Stomach smooth muscle (tissue), 2 donors: ENCODE measurements around the gene MOSPD3.

Experiments
- H3K27ac ChIP-seq: one replicate; pipeline ENCODE4 v1.7.0; 2013; ENCODE audit warnings: mild to moderate bottlenecking, low read length, inconsistent platforms
- H3K27me3 ChIP-seq, 2 donors: one replicate each; pipeline ENCODE4 v1.7.0; 2013; ENCODE audit warnings: low read length in 2 of 2; ENCODE audit not compliant: insufficient read depth in 2 of 2, control insufficient read depth in 1 of 2
- H3K36me3 ChIP-seq, 2 donors: one replicate each; pipeline ENCODE4 v1.7.0; 2013; ENCODE audit warnings: low read length in 2 of 2; ENCODE audit not compliant: control insufficient read depth in 2 of 2, insufficient read depth in 2 of 2
- H3K4me1 ChIP-seq: one replicate; pipeline ENCODE4 v1.7.0; 2013; ENCODE audit warnings: low read length; ENCODE audit not compliant: control insufficient read depth, insufficient read depth
- H3K4me3 ChIP-seq, 2 donors: one replicate each; pipeline ENCODE4 v1.7.0; 2013; ENCODE audit warnings: low read length in 2 of 2
- H3K9ac ChIP-seq, 2 donors: one replicate each; pipeline ENCODE4 v1.7.0; 2013; ENCODE audit warnings: low read length in 2 of 2, mild to moderate bottlenecking in 1 of 2
- H3K9me3 ChIP-seq, 2 donors: one replicate each; pipeline ENCODE4 v1.7.0; 2013; ENCODE audit warnings: low read length in 2 of 2; ENCODE audit not compliant: control insufficient read depth in 2 of 2
- donor health status: healthy.
- donor health status: Pancreatic carcinoma.

Gene MOSPD3

GRCh38 chr7:100629117-100629716, 16.9 kb downstream of the MOSPD3 start:
- Histone ChIP-seq H3K9ac (no peak overlapping the region), H3K4me3 (no peak overlapping the region), H3K9me3 (no peaks in the 10 kb centered on the region), H3K4me1 (peaks cover 17% of the 10 kb centered on the region), H3K27me3 (peaks cover 24 to 32% of the 10 kb centered on the region in 2 donors), H3K36me3 (no peaks in the 10 kb centered on the region), H3K27ac (no peak overlapping the region)

GRCh38 chr7:100630066-100630465, 17.7 kb downstream of the MOSPD3 start:
- Histone ChIP-seq H3K27ac (no peak overlapping the region), H3K4me3 (no peak overlapping the region), H3K9me3 (no peaks in the 10 kb centered on the region), H3K9ac (no peak overlapping the region), H3K27me3 (peaks cover 28 to 32% of the 10 kb centered on the region in 2 donors), H3K4me1 (peaks cover 17% of the 10 kb centered on the region), H3K36me3 (no peaks in the 10 kb centered on the region)

GRCh38 chr7:100632951-100633717, 20.8 kb downstream of the MOSPD3 start:
- H3K9ac ChIP-seq: peak overlapping the region in 1 of 2 donors; percentile 37
- peak overlapping the region; percentile 48 to 63 for H3K4me3 ChIP-seq
- peaks cover 8% of the 10 kb centered on the region for H3K4me1 ChIP-seq
- no peaks in the 10 kb centered on the region for H3K9me3 ChIP-seq
- H3K27ac ChIP-seq: no peak overlapping the region
- no peaks in the 10 kb centered on the region for H3K36me3 ChIP-seq
- H3K27me3 ChIP-seq: peaks cover 25 to 28% of the 10 kb centered on the region in 2 donors

- Histone ChIP-seq H3K27ac (no peak overlapping the region), H3K27me3 (peaks cover 11 to 12% of the 10 kb centered on the region in 2 donors), H3K9ac (no peak overlapping the region), H3K4me3 (no peak overlapping the region), H3K4me1 (no peaks in the 10 kb centered on the region), H3K9me3 (no peaks in the 10 kb centered on the region), H3K36me3 (no peaks in the 10 kb centered on the region)
Observed at GRCh38 chr7:100639995-100640516, 27.7 kb downstream of the MOSPD3 start.

GRCh38 chr7:100640517-100641440, 28.4 kb downstream of the MOSPD3 start:
- Histone ChIP-seq H3K36me3 (no peaks in the 10 kb centered on the region), H3K27me3 (peaks cover 10 to 14% of the 10 kb centered on the region in 2 donors), H3K27ac (no peak overlapping the region), H3K9ac (no peak overlapping the region), H3K4me3 (no peak overlapping the region), H3K4me1 (no peaks in the 10 kb centered on the region), H3K9me3 (no peaks in the 10 kb centered on the region)

- Histone ChIP-seq H3K27me3 (peaks cover 13 to 18% of the 10 kb centered on the region in 2 donors), H3K36me3 (no peaks in the 10 kb centered on the region), H3K4me1 (no peaks in the 10 kb centered on the region), H3K4me3 (no peak within 1 kb of the TSS), H3K9me3 (no peaks in the 10 kb centered on the region), H3K9ac (no peak within 1 kb of the TSS), H3K27ac (no peak within 1 kb of the TSS)
Observed at GRCh38 chr7:100641463-100641859, 29.1 kb downstream of the MOSPD3 start, which contains the start of gene TFR2. Gene TFR2 (minus strand): TSS chr7:100641552. CDS start chr7:100641509, 43 bp downstream.

- Histone ChIP-seq H3K36me3 (no peaks in the 10 kb centered on the region), H3K27me3 (peaks cover 13 to 16% of the 10 kb centered on the region in 2 donors), H3K27ac (no peak overlapping the region), H3K4me3 (no peak overlapping the region), H3K9ac (no peak overlapping the region), H3K4me1 (no peaks in the 10 kb centered on the region), H3K9me3 (no peaks in the 10 kb centered on the region)
Observed at GRCh38 chr7:100641860-100642533, 29.7 kb downstream of the MOSPD3 start.

GRCh38 chr7:100642534-100642907, 30.2 kb downstream of the MOSPD3 start:
- H3K4me3 ChIP-seq: no peak overlapping the region
- no peaks in the 10 kb centered on the region for H3K4me1 ChIP-seq
- no peaks in the 10 kb centered on the region for H3K9me3 ChIP-seq
- H3K27ac ChIP-seq: no peak overlapping the region
- H3K27me3 ChIP-seq: peaks cover 16 to 18% of the 10 kb centered on the region in 2 donors
- H3K9ac ChIP-seq: no peak overlapping the region
- H3K36me3 ChIP-seq: no peaks in the 10 kb centered on the region

GRCh38 chr7:100649826-100650565, 37.7 kb downstream of the MOSPD3 start:
- peaks cover 17 to 27% of the 10 kb centered on the region in 2 donors for H3K27me3 ChIP-seq

More at GRCh38 chr7:100649826-100650565, 37.7 kb downstream of the MOSPD3 start:
- H3K9ac ChIP-seq: no peak overlapping the region
- H3K27ac ChIP-seq: no peak overlapping the region
- H3K4me1 ChIP-seq: peaks cover 1% of the 10 kb centered on the region
- H3K4me3 ChIP-seq: no peak overlapping the region
- H3K9me3 ChIP-seq: no peaks in the 10 kb centered on the region
- H3K36me3 ChIP-seq: no peaks in the 10 kb centered on the region
